GM12801 (cell line): Measurements from ENCODE around the gene VARS2.

Experiments used
- CTCF ChIP-seq: IDR thresholded peaks from one replicate; pipeline ENCODE4 v1.5.1; 2011; ENCODE audit warnings: control low read depth; ENCODE audit not compliant: insufficient read length; ENCODE audit errors: extremely low read depth

The VARS2 gene

GRCh38 chr6:30944051-30944450, 30.0 kb downstream of the VARS2 start:
- no peak for TF ChIP-seq CTCF

- TF ChIP-seq CTCF, result no peak
Measured at GRCh38 chr6:30945281-30945680, 31.2 kb downstream of the VARS2 start.

GRCh38 chr6:30947231-30947630, 33.2 kb downstream of the VARS2 start:
- TF ChIP-seq CTCF, result no peak

GRCh38 chr6:30948811-30949210, 34.8 kb downstream of the VARS2 start:
- no peak for TF ChIP-seq CTCF

GRCh38 chr6:30951907-30952469, 38.0 kb downstream of the VARS2 start:
- no peak for TF ChIP-seq CTCF

- no peak for TF ChIP-seq CTCF
Measured at GRCh38 chr6:30954631-30955366, 40.8 kb downstream of the VARS2 start.

- TF ChIP-seq CTCF, result no peak
Measured at GRCh38 chr6:30955367-30956042, 41.5 kb downstream of the VARS2 start.
